HG02678 (cell line): ENCODE results near the gene IQCF6.
"Not testable (repeated sequence)": the region's sequence is repeated elsewhere in the genome, so short reads cannot be mapped to it uniquely, and the experiment has no call there.

Source experiments
- ATAC-seq: cut with Tn5 transposase; IDR thresholded peaks from one replicate; pipeline ENCODE4 v1.9.1; 2021; ENCODE audit warnings: mild to moderate bottlenecking, moderate library complexity; ENCODE audit not compliant: unreplicated experiment

IQCF6 gene

DNA sequence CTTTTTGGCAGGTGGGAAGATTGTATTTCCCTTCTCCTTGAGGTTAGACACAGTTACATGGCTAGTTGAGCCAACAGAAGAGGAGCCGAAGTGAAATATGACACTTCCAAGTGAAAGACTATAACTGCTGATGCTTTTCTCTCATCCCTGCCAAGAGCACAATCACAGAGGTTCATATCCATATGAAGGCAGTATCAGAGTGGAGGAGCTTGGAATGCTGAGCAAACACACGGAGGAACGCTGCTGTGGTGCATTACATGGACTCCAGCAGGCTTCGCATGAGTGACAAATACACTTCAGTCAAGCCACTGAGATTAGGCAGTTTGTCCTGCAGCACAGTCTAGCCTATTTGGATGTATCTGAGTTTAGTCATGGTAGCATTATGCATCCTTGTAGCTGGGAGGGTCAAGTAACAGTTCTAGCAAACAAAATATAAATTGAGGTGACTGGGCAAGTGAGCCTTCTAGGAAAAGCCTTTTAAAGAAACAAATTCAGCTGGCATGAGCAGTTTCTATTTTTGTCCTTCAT is 5.4 kb downstream of the IQCF6 start:
- no peak for ATAC-seq

DNA sequence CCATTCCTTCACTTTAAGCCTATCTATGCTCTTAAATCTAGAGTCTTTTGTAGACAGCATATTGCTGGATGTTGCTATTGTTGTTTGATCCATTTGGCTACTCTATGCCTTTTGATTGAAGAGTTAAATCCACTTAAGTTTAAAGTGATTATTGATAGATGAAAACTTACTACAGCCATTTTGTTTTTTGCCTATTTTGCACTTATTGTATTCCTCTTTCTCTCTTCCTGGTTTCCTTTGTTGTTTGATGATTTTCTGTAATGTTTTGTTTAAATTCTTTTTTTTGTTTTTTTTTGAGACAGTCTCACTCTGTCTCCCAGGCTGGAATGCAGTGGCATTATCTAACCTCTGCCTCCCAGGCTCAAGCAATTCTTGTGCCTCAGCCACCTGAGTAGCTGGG is 19.8 kb downstream of the IQCF6 start:
- no peak for ATAC-seq

DNA sequence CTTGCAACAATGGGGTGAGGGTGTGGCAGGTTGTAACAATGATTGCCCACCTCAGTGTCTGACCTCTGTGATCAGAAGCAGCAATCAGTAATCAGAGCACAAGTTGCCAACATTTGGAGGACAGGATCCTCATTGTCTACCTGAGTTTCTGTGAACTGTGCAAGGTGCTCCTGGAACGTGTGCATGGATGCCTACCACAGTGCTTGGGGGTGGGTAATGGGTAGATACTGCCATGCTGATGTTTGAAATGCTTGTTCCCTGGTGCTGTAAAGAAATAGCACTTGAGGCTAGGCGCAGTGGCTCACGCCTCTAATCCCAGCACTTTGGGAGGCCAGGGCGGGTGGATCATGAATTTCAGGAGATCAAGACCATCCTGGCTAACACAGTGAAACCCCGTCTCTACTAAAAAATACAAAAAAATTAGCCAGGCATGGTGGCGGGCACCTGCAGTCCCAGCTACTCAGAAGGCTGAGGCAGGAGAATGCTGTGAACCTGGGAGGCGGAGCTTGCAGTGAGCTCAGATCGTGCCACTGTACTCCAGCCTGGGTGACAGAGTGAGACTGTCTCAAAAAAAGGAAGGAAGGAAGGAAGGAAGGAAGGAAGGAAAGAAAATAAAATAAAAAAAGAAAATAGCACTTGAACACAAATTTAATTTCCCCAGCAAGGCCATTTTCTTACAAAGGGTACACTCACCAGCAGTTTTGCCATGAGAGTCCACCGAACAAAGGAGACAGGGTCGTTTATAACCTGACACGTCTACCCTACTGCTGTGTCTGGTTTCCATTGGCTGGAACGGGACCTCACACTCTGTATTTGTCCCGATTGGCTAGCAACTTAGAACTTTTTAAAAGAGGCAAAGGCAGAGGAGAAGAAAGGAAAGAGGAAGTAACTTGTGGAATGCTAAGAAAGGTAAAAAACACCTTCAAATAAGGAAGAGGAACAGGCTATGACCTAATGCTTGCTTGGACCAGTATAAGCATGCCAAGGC is 25.0 kb downstream of the IQCF6 start:
- ATAC-seq, result not testable (repeated sequence)

DNA sequence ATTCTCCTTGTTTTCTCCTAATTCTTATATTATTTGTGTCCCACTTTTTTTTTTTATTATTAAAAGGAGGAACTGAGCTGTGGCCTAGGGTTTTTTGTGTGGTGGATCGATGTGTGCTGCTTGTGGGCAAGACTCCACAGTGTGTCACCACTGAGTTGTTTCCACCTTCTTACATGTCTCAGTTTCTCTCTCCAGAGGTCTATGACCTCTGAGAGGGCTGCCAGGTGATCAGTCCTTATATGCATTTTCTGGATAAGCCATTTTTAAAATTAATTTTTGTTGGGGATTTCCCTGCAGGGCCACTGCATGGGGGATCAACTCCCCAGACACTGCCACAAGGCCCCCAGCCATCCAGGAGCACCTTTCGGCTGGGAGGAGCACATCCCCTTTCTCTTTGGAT is 27.8 kb downstream of the IQCF6 start:
- no peak for ATAC-seq

DNA sequence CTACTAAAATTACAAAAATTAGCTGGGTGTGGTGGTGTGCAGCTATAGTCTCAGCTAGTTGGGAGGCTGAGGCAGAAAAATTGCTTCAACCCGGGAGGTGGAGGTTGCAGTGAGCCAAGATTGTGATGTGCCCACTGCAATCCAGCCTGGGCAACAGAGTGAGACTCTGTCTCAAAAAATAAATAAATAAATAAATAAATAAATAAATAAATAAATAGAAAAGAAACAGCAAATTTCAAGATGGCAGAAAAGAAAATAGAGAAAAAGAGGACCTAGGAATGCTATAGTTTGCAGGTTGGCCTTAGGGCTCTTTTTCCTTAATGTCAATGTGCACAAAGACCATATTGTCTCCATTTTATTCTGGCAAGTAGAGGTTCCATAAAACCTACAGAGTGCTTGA is 28.2 kb downstream of the IQCF6 start:
- ATAC-seq, result no peak

DNA sequence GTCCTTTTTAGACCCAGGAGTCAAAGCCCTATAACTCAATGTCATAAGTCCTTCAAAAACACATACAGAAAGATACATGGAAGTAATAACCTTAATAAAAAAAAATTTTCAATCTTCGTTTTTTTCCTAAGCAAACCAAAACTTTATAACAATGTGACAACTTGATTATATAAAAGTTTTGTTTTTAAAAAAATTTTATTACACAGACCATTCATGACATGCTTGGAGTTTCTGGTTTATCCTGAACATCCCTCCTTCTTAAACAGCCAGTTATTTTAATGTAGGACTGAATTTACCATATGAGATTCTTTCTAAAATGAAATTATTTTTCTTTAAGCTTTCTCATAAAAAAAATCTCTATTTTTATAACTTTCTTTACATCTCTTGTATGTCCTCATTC is 30.7 kb downstream of the IQCF6 start:
- ATAC-seq, result no peak

DNA sequence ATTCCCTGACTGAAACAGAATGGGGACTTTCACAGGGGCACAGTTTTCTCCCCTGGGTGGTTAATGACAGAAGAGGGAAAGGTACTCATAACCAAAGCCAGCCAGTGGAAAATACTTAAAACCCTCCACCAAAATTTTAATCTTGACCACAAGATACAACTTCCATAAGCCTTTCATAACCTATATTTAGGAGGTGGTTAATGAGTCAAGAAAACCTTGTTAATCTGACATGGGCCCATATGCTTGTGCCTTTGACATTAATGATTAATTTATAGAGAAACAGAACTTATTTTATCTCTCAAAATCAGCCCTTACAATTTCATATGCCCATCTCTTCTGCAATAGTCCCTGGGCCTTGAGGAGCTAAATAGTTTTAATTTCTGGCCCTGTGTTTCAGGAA is 31.2 kb downstream of the IQCF6 start:
- ATAC-seq, result no peak

DNA sequence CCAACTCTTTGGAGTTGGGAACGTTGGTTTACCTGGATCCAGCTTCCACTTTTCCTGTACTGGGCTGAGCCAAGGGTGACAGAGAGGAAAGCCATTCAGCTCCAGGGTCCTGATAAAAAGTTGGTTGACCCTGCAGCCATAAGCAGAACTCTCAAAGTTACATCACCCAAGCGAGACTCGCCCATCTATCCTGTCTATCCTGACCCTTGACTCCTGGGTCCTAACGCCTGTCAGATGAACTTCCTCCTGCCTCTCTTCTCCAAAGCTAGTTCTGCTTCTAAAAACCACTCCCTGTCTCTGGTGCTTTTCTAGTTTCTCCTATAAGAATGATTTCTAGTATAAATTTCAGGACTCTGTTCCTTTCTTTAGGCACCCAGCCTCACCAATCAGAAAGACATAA is 36.1 kb downstream of the IQCF6 start:
- ATAC-seq, result not testable (repeated sequence)

DNA sequence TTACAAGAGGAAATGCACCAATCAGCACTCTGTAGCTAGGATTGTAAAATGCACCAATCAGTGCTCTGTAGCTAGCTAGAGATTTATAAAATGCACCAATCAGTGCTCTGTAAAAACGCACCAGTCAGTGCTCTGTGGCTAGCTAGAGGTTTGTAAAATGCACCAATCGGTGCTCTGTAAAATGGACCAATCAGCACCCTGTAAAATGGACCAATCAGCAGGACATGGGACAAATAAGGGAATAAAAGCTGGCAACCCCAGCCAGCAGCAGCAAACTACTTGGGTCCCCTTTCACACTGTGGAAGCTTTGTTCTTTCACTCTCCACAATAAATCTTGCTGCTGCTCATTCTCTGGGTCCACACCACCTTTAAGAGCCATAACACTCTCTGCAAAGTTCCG is 36.7 kb downstream of the IQCF6 start:
- not testable (repeated sequence) for ATAC-seq

DNA sequence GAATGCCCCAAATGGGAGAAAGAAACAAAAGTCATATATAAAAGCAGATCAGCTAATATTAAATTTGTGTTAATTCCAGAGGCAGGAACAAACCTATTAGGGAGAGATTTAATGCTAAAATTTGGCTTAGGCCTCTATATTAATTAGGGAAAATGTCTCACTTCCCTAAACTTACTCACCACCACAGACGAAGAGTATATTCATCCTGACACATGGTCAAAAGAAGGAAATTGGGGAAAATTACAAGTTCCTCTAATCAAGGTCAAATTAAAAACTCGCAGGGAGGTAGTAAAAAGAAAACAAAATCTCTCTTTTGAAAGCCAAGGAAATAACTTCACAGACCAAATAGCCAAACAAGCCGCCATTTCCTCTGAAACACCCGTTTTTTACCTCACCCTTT is 39.9 kb downstream of the IQCF6 start:
- no peak for ATAC-seq

DNA sequence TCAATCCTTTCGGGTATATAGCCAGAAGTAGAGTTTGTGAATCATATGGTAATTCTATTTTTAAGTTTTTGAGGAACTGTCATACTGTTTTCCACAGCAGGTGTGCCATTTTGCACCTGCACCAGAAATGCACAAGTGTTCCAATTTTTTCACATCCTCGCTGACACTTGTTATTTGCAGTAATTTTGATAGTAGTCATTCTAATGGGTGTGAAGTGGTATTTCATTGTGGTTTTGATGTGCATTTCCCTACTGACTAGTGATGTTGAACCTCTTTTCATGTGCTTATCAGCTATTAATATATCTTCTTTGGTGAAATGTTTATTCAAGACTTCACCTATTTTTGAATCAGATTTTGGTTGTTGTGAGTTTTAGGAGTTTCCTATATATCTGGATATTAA is 43.1 kb downstream of the IQCF6 start:
- no peak for ATAC-seq

DNA sequence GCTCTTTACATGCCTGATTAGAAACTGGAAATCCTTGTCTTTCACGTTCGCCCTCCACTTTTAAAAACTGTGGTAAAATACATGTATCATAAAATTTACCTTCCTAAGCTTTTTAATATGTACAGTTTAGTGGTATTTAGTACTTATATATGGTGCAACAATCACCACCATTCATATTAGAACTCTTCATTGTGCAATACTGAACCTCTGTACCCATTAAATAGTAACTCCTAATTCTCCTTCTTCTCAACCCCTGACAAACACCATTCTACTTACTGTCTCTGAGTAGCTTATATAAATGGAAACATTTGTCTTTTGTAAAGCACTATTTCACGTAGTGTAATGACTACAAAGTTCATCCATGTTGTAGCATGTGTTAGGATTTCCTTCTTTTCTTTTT is 44.0 kb downstream of the IQCF6 start:
- no peak for ATAC-seq

DNA sequence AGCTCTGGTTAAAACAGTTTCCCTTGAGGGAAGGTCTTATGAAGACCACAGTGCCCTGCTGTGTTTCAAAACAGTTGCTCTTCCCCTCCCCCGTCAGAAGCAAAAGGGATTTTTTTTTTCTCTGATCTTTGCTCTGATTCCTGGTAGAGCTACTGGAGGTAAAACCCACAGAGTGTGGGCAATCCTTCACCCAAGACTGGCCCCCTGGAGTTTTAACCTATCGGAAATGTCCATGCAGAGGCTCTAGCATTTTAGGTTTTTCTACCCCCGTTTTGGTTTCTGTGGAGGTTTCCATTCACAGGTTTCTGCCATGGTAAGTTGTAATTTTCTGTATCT is 44.5 kb downstream of the IQCF6 start:
- no peak for ATAC-seq

DNA sequence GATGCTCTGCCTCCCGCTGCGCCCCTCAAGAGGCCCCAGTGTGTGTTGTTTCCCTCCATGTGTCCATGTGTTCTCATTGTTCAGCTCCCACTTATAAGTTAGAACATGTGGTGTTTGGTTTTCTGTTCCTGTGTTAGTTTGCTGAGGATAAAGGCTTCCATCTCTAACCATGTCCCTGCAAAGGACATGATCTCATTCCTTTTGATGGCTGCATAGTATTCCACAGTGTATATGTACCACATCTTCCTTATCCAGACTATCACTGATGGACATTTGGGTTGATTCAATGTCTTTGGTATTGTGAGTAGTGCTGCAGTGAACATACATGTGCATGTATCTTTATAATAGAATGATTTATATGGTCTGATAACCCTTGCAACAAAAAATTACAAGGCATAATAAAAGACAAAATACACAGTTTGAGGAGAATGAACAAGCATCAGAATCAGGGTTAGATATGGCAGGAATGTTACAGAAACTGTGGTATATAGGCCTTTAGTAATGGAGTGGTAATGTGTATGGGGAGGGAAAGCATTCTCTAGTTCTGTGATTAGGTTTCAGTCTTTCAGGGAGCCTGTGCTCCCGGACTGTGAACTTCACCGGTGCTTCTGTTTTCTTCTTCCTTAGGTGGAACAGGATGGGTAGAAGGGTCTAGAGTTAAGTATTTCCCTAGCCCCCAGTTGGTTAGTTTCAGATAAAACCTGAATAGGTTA is 45.0 kb downstream of the IQCF6 start:
- ATAC-seq, result no peak

DNA sequence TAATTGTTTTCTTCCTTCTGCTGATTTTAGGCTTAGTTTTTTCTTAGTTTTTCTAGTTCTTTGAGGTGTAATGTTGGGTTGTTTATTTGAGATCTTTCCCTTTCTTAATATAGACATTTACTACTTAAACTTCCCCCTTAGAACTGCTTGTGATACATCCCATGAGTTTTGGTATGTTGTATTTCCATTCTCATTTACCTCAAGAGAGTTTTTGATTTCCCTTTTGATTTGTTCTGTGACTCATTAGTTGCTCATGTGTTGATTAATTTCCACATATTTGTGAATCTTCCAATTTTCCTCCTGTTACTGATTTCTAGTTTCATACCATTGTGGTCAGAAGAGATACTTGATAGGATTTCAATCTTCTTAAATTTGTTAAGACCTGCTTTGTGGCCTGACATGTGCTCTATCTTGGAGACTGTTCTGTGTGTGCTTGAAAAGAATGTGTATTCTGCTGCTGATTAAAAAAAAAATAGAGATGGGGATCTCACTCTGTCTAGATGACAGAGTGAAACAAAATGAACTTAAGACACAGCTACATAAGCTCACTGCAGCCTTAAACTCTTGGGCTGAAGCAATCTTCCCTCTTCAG is 49.9 kb downstream of the IQCF6 start:
- no peak for ATAC-seq
